GM23338 (cell line): Measurements from ENCODE around the gene CCDC181. TPM values are rescaled to one million over a fixed set of nuclear protein-coding genes. Genes with fewer than 3 reads are reported as not detected.

Source experiments
- ATAC-seq: fragments of 200-7000 bp; cut with Tn5 transposase; 3 replicates; pipeline ENCODE4 v1.9.1; 2020
- DNase-seq: peaks from one replicate; pipeline ENCODE4 v3.0.0-alpha.2; 2015; ENCODE audit warnings: low spot score
- H2AFZ ChIP-seq: fragments of 200-600 bp; sonication (generic); 2 replicates; pipeline ENCODE4 v1.8.0; 2016; ENCODE audit warnings: antibody characterized with exemption, mild to moderate bottlenecking, moderate library complexity
- H3F3A ChIP-seq: fragments of 200-600 bp; sonication (generic); replicated peaks from 2 replicates; pipeline ENCODE4 v1.8.0; 2017; ENCODE audit warnings: antibody characterized with exemption, mixed run types, low read depth
- H3K27ac ChIP-seq: fragments of 200-600 bp; sonication (generic); 2 replicates; pipeline ENCODE4 v1.6.1; 2016; ENCODE audit warnings: low read depth
- H3K27me3 ChIP-seq: fragments of 200-600 bp; sonication (generic); 2 replicates; pipeline ENCODE4 v1.8.0; 2016; ENCODE audit warnings: mild to moderate bottlenecking, mixed run types, moderate library complexity; ENCODE audit not compliant: insufficient read depth
- H3K36me3 ChIP-seq: fragments of 200-600 bp; sonication (generic); 2 replicates; pipeline ENCODE4 v1.8.0; 2016; ENCODE audit warnings: mild to moderate bottlenecking; ENCODE audit not compliant: insufficient read depth
- H3K4me1 ChIP-seq: fragments of 200-600 bp; sonication (generic); 2 replicates; pipeline ENCODE4 v1.8.0; 2016; ENCODE audit warnings: mild to moderate bottlenecking, moderate library complexity; ENCODE audit not compliant: insufficient read depth
- H3K4me2 ChIP-seq: fragments of 200-600 bp; sonication (generic); 2 replicates; pipeline ENCODE4 v1.7.1; 2017; ENCODE audit warnings: mixed run types
- H3K4me3 ChIP-seq: fragments of 200-600 bp; sonication (generic); 2 replicates; pipeline ENCODE4 v1.6.1; 2016; ENCODE audit warnings: mixed run types
- H3K79me2 ChIP-seq: fragments of 200-600 bp; sonication (generic); replicated peaks from 2 replicates; pipeline ENCODE4 v1.8.0; 2017; ENCODE audit warnings: mild to moderate bottlenecking; ENCODE audit not compliant: insufficient read depth
- H3K9me2 ChIP-seq: fragments of 200-600 bp; sonication (generic); 2 replicates; pipeline ENCODE4 v1.8.0; 2017; ENCODE audit not compliant: insufficient read depth
- H4K20me1 ChIP-seq: fragments of 200-600 bp; sonication (generic); replicated peaks from 2 replicates; pipeline ENCODE4 v1.8.0; 2017; ENCODE audit warnings: mild to moderate bottlenecking; ENCODE audit not compliant: insufficient read depth
- H3K27ac Mint-ChIP-seq: 2 replicates; pipeline ENCODE4 v1.8.0; 2020; ENCODE audit warnings: inconsistent platforms, mild to moderate bottlenecking, moderate library complexity, mixed read lengths
- H3K27me3 Mint-ChIP-seq: 3 replicates; pipeline ENCODE4 v1.8.0; 2022; ENCODE audit warnings: low read depth, mild to moderate bottlenecking, moderate library complexity, mixed read lengths, inconsistent platforms; ENCODE audit not compliant: insufficient read depth, poor library complexity
- H3K36me3 Mint-ChIP-seq: 3 replicates; pipeline ENCODE4 v1.8.0; 2021; ENCODE audit warnings: low read depth, mild to moderate bottlenecking, inconsistent platforms, moderate library complexity, mixed read lengths
- H3K4me1 Mint-ChIP-seq: 3 replicates; pipeline ENCODE4 v1.8.0; 2020; ENCODE audit warnings: mild to moderate bottlenecking, inconsistent platforms, mixed read lengths
- H3K4me3 Mint-ChIP-seq: 3 replicates; pipeline ENCODE4 v1.8.0; 2021; ENCODE audit warnings: moderate library complexity, mild to moderate bottlenecking, inconsistent platforms, mixed read lengths
- H3K9me3 Mint-ChIP-seq: 3 replicates; pipeline ENCODE4 v1.8.0; 2020; ENCODE audit warnings: moderate library complexity, mild to moderate bottlenecking, inconsistent platforms, mixed read lengths
- CREB1 ChIP-seq: fragments of 250-450 bp; sonication (Bioruptor Pico); IDR thresholded peaks from 2 replicates; pipeline ENCODE4 v1.5.0; 2020; ENCODE audit warnings: low read depth, mild to moderate bottlenecking, moderate library complexity
- ETS1 ChIP-seq: IDR thresholded peaks from 2 replicates; pipeline ENCODE4 v1.6.1; 2016; ENCODE audit warnings: antibody characterized with exemption
- EZH2 ChIP-seq: fragments of 200-600 bp; sonication (generic); IDR thresholded peaks from one replicate; pipeline ENCODE4 v1.8.0; 2017; ENCODE audit warnings: antibody characterized with exemption, mild to moderate bottlenecking, low read depth; ENCODE audit not compliant: unreplicated experiment
- EZH2phosphoT487 ChIP-seq: fragments of 200-600 bp; sonication (generic); IDR thresholded peaks from one replicate; pipeline ENCODE4 v1.8.1; 2018; ENCODE audit warnings: antibody characterized with exemption; ENCODE audit not compliant: unreplicated experiment
- JUNB ChIP-seq: IDR thresholded peaks from one replicate; pipeline ENCODE4 v1.6.1; 2016; ENCODE audit warnings: antibody characterized with exemption; ENCODE audit not compliant: unreplicated experiment
- NANOG ChIP-seq: IDR thresholded peaks from 2 replicates; pipeline ENCODE4 v1.6.1; 2016; ENCODE audit warnings: antibody characterized with exemption, borderline replicate concordance
- POLR2AphosphoS5 ChIP-seq: IDR thresholded peaks from 2 replicates; pipeline ENCODE4 v1.6.1; 2016; ENCODE audit warnings: antibody characterized with exemption, low read depth
- STAT1 ChIP-seq: IDR thresholded peaks from one replicate; pipeline ENCODE4 v1.6.1; 2016; ENCODE audit warnings: antibody characterized with exemption; ENCODE audit not compliant: unreplicated experiment
- ZNF114 ChIP-seq: fragments of 250-450 bp; sonication (Bioruptor Pico); IDR thresholded peaks from 2 replicates; pipeline ENCODE4 v1.5.0; 2020; ENCODE audit warnings: mild to moderate bottlenecking, moderate library complexity
- ZNF331 ChIP-seq: fragments of 250-450 bp; sonication (Bioruptor Pico); IDR thresholded peaks from 2 replicates; pipeline ENCODE4 v1.5.0; 2020; ENCODE audit warnings: low read depth, mild to moderate bottlenecking, moderate library complexity
- ZNF462 ChIP-seq: fragments of 250-450 bp; sonication (Bioruptor Pico); IDR thresholded peaks from 2 replicates; pipeline ENCODE4 v1.5.0; 2020; ENCODE audit warnings: mild to moderate bottlenecking, moderate library complexity
- polyA plus RNA-seq: library from polyadenylated mRNA; unstranded; fragments of >200 nt; fragmentation: Nextera tagmentation; extraction: Ambion mirVana; gene quantifications from 2 replicates; pipeline ENCODE4 v1.2.1, GENCODE V29; 2016
- total RNA-seq: library from RNA; depleted of rRNA; stranded (reverse); fragments of >200 nt; shearing (Covaris generic); gene quantifications from 2 replicates; pipeline ENCODE4 v1.2.3, GENCODE V29; 2014
- TF ChIP-seq, protein P1 (sequence below): IDR thresholded peaks from one replicate; pipeline ENCODE4 v1.6.1; 2018; ENCODE audit warnings: antibody characterized with exemption; ENCODE audit not compliant: unreplicated experiment
- TF ChIP-seq, protein P2 (sequence below), 2 experiments: fragments of 200-600 bp in 1 of 2; sonication (generic) in 1 of 2; conservative IDR thresholded peaks; 2 replicates each; pipeline versions ENCODE4 v1.5.1 to v1.6.1; 2016 to 2017; ENCODE audit warnings: antibody characterized with exemption in 2 of 2, low read depth in 2 of 2, mild to moderate bottlenecking in 2 of 2, moderate library complexity in 1 of 2

Gene CCDC181
- total and polyA plus RNA-seq, 2 experiments from 2014 or later, result 3.4 to 9.0 TPM

DNA sequence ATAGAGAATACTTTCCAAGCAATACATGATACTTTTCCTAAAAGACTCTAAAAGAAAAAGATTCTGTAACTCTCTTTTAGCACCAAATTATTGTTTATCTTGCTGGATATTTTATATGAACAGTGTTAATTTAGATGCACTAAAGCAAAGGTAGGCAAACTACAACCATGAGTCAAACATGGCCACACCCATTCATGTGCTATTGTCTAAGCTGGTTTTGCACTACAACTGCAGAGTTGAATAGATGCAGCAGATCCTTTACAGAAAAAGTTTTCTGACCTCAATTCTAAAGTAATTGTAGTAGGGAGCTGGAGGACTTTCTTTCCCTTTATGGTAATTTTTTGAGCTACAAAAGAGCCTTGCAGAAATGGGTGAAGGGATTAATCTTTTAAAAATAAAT lies 39.9 kb downstream of the CCDC181 start:
- H3K36me3 Mint-ChIP-seq, result peaks cover 17% of the 10 kb centered on the region; the same call in 2 of the 3 replicates
- no peak overlapping the region for H3K4me3 Mint-ChIP-seq
- no peaks in the 10 kb centered on the region for H3K79me2 ChIP-seq
- H3K27me3 Mint-ChIP-seq, result no peaks in the 10 kb centered on the region
- H3K4me2 ChIP-seq, result no peak overlapping the region
- no peak overlapping the region for H2AFZ ChIP-seq
- H3K27ac Mint-ChIP-seq, result no peak overlapping the region
- no peaks in the 10 kb centered on the region for H4K20me1 ChIP-seq
- no peaks in the 10 kb centered on the region for H3K9me2 ChIP-seq
- TF ChIP-seq JUNB (no peak), EZH2phosphoT487 (no peak), ZNF462 (CRISPR knock-in tag) (no peak), ZNF331 (CRISPR knock-in tag) (no peak), STAT1 (no peak), CREB1 (CRISPR knock-in tag) (no peak), POLR2AphosphoS5 (no peak), EZH2 (no peak), ETS1 (no peak), NANOG (no peak), ZNF114 (CRISPR knock-in tag) (no peak)
- TF ChIP-seq, protein P1, sequence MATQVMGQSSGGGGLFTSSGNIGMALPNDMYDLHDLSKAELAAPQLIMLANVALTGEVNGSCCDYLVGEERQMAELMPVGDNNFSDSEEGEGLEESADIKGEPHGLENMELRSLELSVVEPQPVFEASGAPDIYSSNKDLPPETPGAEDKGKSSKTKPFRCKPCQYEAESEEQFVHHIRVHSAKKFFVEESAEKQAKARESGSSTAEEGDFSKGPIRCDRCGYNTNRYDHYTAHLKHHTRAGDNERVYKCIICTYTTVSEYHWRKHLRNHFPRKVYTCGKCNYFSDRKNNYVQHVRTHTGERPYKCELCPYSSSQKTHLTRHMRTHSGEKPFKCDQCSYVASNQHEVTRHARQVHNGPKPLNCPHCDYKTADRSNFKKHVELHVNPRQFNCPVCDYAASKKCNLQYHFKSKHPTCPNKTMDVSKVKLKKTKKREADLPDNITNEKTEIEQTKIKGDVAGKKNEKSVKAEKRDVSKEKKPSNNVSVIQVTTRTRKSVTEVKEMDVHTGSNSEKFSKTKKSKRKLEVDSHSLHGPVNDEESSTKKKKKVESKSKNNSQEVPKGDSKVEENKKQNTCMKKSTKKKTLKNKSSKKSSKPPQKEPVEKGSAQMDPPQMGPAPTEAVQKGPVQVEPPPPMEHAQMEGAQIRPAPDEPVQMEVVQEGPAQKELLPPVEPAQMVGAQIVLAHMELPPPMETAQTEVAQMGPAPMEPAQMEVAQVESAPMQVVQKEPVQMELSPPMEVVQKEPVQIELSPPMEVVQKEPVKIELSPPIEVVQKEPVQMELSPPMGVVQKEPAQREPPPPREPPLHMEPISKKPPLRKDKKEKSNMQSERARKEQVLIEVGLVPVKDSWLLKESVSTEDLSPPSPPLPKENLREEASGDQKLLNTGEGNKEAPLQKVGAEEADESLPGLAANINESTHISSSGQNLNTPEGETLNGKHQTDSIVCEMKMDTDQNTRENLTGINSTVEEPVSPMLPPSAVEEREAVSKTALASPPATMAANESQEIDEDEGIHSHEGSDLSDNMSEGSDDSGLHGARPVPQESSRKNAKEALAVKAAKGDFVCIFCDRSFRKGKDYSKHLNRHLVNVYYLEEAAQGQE, result no peak
- TF ChIP-seq, protein P2, sequence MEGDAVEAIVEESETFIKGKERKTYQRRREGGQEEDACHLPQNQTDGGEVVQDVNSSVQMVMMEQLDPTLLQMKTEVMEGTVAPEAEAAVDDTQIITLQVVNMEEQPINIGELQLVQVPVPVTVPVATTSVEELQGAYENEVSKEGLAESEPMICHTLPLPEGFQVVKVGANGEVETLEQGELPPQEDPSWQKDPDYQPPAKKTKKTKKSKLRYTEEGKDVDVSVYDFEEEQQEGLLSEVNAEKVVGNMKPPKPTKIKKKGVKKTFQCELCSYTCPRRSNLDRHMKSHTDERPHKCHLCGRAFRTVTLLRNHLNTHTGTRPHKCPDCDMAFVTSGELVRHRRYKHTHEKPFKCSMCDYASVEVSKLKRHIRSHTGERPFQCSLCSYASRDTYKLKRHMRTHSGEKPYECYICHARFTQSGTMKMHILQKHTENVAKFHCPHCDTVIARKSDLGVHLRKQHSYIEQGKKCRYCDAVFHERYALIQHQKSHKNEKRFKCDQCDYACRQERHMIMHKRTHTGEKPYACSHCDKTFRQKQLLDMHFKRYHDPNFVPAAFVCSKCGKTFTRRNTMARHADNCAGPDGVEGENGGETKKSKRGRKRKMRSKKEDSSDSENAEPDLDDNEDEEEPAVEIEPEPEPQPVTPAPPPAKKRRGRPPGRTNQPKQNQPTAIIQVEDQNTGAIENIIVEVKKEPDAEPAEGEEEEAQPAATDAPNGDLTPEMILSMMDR (conservative IDR thresholded peaks at IDR 0.05; ENCODE audit: low read depth in 2 of 2), result no peak
- H3K4me1 ChIP-seq, result no peaks in the 10 kb centered on the region
- DNase-seq (no peak), ATAC-seq (no peak)
- no peaks in the 10 kb centered on the region for H3F3A ChIP-seq
- peaks cover 9% of the 10 kb centered on the region; the same call in 1 of the 2 replicates for H3K36me3 ChIP-seq
- H3K9me3 Mint-ChIP-seq, result no peaks in the 10 kb centered on the region; the same call in 2 of the 3 replicates
- no peaks in the 10 kb centered on the region for H3K27me3 ChIP-seq
- no peak overlapping the region for H3K4me3 ChIP-seq
- H3K4me1 Mint-ChIP-seq, result no peaks in the 10 kb centered on the region
- no peak overlapping the region for H3K27ac ChIP-seq
